ENCODE measurements around the gene MYO1D. TPM values are rescaled to one million over a fixed set of nuclear protein-coding genes. Genes with fewer than 3 reads are reported as not detected.

MYO1D gene
- total RNA-seq, 1 experiment from 2014 or later = 57.2 TPM

DNA sequence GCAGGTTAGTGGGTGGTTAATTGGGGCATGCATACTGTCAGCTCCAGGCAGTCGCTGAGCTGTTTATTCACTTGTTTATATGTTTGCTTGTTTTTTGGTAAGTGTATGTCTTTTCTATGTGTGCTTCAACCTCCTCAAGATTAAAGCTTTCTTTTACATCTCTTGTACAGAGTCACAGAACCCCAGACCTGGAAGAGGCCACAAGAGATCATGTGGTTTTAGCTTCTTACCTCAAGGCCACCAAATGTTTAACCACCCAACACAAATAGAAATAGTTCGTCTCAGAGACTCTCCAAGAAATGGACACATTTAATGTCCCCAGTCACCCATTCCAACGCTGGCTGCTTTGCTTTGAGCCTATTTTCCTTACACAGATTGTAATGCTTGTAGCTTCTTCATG, 39.2 kb upstream of the MYO1D start:
- CTCF ChIA-PET = interaction anchor here (2.5 kb wide), 1 partner anchor 39 kb away, joined by 8 read pairs; the partner anchor contains the start of gene MYO1D
- intact Hi-C loops (cut with micrococcal nuclease; ENCODE audit: unreplicated experiment) = no loop called here
- DNase-seq = no peak
- Mint-ChIP-seq H3K36me3 (ENCODE audit: insufficient read depth, unreplicated experiment) (no peaks in the 10 kb centered on the region), H3K27ac (ENCODE audit: unreplicated experiment) (no peak overlapping the region), H3K27me3 (ENCODE audit: unreplicated experiment) (peaks cover 32% of the 10 kb centered on the region), H3K9me3 (ENCODE audit: low read depth, unreplicated experiment) (no peaks in the 10 kb centered on the region), H3K4me3 (ENCODE audit: low read depth, unreplicated experiment) (no peak overlapping the region), H3K4me1 (ENCODE audit: low read depth, unreplicated experiment) (no peaks in the 10 kb centered on the region)
- TF ChIP-seq, protein P1, sequence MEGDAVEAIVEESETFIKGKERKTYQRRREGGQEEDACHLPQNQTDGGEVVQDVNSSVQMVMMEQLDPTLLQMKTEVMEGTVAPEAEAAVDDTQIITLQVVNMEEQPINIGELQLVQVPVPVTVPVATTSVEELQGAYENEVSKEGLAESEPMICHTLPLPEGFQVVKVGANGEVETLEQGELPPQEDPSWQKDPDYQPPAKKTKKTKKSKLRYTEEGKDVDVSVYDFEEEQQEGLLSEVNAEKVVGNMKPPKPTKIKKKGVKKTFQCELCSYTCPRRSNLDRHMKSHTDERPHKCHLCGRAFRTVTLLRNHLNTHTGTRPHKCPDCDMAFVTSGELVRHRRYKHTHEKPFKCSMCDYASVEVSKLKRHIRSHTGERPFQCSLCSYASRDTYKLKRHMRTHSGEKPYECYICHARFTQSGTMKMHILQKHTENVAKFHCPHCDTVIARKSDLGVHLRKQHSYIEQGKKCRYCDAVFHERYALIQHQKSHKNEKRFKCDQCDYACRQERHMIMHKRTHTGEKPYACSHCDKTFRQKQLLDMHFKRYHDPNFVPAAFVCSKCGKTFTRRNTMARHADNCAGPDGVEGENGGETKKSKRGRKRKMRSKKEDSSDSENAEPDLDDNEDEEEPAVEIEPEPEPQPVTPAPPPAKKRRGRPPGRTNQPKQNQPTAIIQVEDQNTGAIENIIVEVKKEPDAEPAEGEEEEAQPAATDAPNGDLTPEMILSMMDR (IDR thresholded peaks at IDR 0.05; ENCODE audit: unreplicated experiment) = no peak
- BruUV-seq (replicated peaks) = no TSS peak

DNA sequence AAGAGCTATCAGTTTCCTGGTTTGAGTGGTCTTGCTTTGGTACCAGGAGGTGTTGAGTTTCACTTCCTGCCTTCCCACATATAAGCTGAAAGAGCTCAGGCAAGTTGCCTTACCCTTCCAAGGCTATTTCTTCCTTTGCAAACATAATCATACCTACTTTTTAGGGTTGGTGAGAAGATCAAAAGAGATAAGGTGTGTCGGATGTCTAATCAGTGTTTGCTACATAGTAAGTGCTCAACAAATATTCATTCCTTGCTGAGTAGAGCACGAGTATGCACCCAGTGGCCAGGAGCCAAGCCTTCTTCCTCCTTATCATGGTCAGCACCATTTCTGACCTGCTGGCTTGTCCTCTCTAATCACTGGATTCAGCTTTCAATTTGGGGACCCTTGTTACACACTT, 38.3 kb upstream of the MYO1D start:
- intact Hi-C loops (cut with micrococcal nuclease; ENCODE audit: unreplicated experiment) = no loop called here
- H3K27ac Mint-ChIP-seq (ENCODE audit: unreplicated experiment) = no peak overlapping the region
- H3K27me3 Mint-ChIP-seq (ENCODE audit: unreplicated experiment) = peaks cover 32% of the 10 kb centered on the region
- BruUV-seq (replicated peaks) = no TSS peak
- TF ChIP-seq, protein P1 (IDR thresholded peaks at IDR 0.05; ENCODE audit: unreplicated experiment) = no peak
- CTCF ChIA-PET = interaction anchor here (2.5 kb wide), 1 partner anchor 38 kb away, joined by 8 read pairs; the partner anchor contains the start of gene MYO1D
- no peaks in the 10 kb centered on the region for H3K36me3 Mint-ChIP-seq (ENCODE audit: insufficient read depth, unreplicated experiment)
- DNase-seq = no peak
- no peaks in the 10 kb centered on the region for H3K4me1 Mint-ChIP-seq (ENCODE audit: low read depth, unreplicated experiment)
- H3K4me3 Mint-ChIP-seq (ENCODE audit: low read depth, unreplicated experiment) = no peak overlapping the region
- H3K9me3 Mint-ChIP-seq (ENCODE audit: low read depth, unreplicated experiment) = no peaks in the 10 kb centered on the region

DNA sequence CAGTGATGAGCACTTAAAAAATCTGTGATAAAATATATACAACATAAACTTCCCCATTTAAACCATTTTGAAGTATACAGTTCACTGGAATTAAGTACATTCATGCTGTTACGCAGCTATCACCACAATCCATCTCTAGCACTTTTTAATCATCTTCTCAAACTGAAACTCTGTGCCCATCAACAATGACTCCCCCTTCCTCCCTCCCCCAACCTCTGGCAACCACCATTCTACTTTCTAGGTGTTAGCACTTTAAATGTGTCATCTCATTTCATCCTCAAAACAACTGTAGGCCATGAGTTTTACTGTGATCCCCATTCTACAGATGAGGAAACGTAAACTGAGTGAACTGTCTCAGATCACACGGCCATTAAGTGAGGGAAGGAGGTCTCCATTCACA, 37.3 kb upstream of the MYO1D start:
- CTCF ChIA-PET = no interaction called here
- intact Hi-C loops (cut with micrococcal nuclease; ENCODE audit: unreplicated experiment) = no loop called here

DNA sequence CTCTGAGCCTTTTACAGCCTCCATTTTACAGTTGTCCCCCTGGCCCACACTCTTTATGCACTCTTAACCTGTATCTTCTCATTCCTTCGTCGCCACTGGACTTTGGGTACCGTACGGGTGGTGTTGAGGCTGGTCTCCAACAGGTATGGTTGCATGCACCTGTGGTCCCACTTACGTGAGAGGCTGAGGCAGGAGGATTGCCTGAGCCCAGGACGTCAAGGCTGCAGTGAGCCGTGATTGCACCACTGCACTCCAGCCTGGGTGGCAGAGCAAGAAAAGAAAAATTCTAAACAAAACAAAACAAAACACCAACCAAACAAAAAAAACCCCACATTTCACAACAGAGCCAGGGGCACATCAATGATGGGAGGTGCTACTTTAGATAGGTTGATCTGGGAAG, 36.7 kb upstream of the MYO1D start:
- Mint-ChIP-seq H3K4me3 (ENCODE audit: low read depth, unreplicated experiment) (no peak overlapping the region), H3K36me3 (ENCODE audit: insufficient read depth, unreplicated experiment) (no peaks in the 10 kb centered on the region), H3K27ac (ENCODE audit: unreplicated experiment) (no peak overlapping the region), H3K27me3 (ENCODE audit: unreplicated experiment) (peaks cover 32% of the 10 kb centered on the region), H3K4me1 (ENCODE audit: low read depth, unreplicated experiment) (no peaks in the 10 kb centered on the region), H3K9me3 (ENCODE audit: low read depth, unreplicated experiment) (no peaks in the 10 kb centered on the region)
- DNase-seq = no peak
- no TSS peak for BruUV-seq (replicated peaks)
- TF ChIP-seq, protein P1 (IDR thresholded peaks at IDR 0.05; ENCODE audit: unreplicated experiment) = no peak
- intact Hi-C loops (cut with micrococcal nuclease; ENCODE audit: unreplicated experiment) = no loop called here
- CTCF ChIA-PET = no interaction called here

More for the DNA sequence above, 37.3 kb upstream of the MYO1D start:
- H3K36me3 Mint-ChIP-seq (ENCODE audit: insufficient read depth, unreplicated experiment) = no peaks in the 10 kb centered on the region
- DNase-seq = no peak
- H3K27ac Mint-ChIP-seq (ENCODE audit: unreplicated experiment) = no peak overlapping the region
- no peaks in the 10 kb centered on the region for H3K9me3 Mint-ChIP-seq (ENCODE audit: low read depth, unreplicated experiment)
- BruUV-seq (replicated peaks) = no TSS peak
- peaks cover 32% of the 10 kb centered on the region for H3K27me3 Mint-ChIP-seq (ENCODE audit: unreplicated experiment)
- H3K4me3 Mint-ChIP-seq (ENCODE audit: low read depth, unreplicated experiment) = no peak overlapping the region
- TF ChIP-seq, protein P1 (IDR thresholded peaks at IDR 0.05; ENCODE audit: unreplicated experiment) = no peak
- H3K4me1 Mint-ChIP-seq (ENCODE audit: low read depth, unreplicated experiment) = no peaks in the 10 kb centered on the region
